Measurements from ENCODE around the gene GPR176.
"Not testable (repeated sequence)": the region's sequence is repeated elsewhere in the genome, so short reads cannot be mapped to it uniquely, and the experiment has no call there.

The GPR176 gene

DNA sequence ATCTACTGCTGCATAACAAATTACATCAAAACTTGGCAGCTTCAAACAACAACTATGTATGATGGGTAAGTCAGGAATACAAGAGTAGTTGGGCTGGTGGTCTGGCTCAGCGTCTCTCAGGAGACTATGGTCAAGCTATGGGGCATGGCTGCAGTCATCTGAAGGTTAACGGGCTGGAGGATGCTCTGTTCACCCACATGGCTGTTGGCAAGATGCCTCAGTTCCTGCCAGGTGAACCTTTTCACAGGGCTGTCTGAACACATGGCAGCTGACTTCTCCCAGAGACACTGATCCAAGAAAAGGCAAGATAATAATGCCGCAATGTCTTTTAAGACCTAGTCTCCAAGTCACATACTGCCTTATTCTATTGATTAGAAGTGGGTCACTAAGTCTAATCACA, 63.7 kb downstream of the GPR176 start:
- no peak for DNase-seq (ENCODE audit: low read depth)

- DNase-seq (ENCODE audit: low read depth), result no peak
Measured at GRCh38 chr15:39855400-39855799, 64.7 kb downstream of the GPR176 start.

DNA sequence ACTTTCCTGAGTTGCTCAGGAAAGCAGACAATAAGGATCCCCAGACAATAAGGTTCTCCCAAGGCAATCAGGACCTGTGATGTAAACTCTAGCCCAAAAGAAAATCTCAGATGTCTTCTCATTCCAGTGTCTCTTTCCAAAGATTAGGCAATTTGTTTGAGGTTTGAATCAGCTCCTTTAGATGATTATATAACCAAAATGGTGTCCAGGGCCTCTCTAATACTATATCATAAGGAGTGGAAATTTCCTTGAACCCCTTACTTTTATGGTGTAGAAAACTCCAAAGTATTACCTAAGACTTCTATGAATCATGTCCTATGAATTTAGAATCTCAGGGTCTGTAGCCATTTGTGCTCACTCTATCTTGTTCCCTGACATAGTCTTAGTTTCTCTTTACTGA, 65.9 kb downstream of the GPR176 start:
- DNase-seq (ENCODE audit: low read depth), result no peak

- peak; percentile 79 for DNase-seq (ENCODE audit: low read depth)
Measured at GRCh38 chr15:39852250-39852649, 67.8 kb downstream of the GPR176 start.

GRCh38 chr15:39851500-39852092, 68.5 kb downstream of the GPR176 start:
- no peak for DNase-seq (ENCODE audit: low read depth)

GRCh38 chr15:39850436-39850835, 69.6 kb downstream of the GPR176 start:
- no peak for DNase-seq (ENCODE audit: low read depth)

DNA sequence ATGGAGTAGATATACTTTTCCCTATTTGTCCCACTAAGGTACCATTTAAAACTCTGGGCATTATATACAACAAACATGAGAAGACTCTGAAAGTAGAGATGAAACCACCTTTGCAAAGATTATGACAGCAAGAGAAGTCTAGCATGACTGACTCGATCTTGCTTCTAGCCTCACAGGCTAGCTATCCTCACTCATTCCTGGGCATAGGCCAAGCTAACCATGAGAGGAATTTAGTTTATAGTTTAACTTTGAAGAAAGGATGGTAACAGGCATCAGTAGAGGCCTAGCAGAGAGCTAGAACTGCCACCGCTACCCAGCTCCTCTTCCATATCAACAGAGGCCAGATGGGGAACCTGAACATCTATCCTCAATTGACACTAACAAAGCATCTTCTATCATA, 74.0 kb downstream of the GPR176 start:
- no peak for DNase-seq (ENCODE audit: low read depth)

GRCh38 chr15:39845582-39845981, 74.5 kb downstream of the GPR176 start:
- no peak for DNase-seq (ENCODE audit: low read depth)

GRCh38 chr15:39843565-39843964, 76.5 kb downstream of the GPR176 start:
- DNase-seq (ENCODE audit: low read depth), result no peak

GRCh38 chr15:39837454-39837853, 82.6 kb downstream of the GPR176 start:
- no peak for DNase-seq (ENCODE audit: low read depth)

DNA sequence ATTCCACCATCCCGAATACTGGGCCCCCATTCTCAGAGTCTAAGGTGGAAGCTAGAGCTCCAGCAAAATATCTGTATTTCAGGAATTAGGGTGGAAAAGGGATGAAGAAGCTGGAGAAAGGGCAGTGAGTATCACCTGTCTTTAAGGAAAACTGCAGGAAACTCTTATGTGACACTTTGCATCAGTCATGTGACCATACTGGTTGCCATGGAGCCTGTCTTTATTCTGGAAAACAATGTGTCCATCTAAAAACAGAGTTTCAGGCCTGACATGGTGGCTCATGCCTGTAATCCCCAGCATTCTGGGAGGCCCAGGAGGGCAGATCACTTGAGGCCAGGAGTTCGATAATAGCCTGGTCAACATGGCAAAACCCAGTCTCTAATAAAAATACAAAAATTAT, 84.5 kb downstream of the GPR176 start:
- DNase-seq (ENCODE audit: low read depth), result no peak

- DNase-seq (ENCODE audit: low read depth), result peak; percentile 52
Measured at GRCh38 chr15:39834256-39834655, 85.8 kb downstream of the GPR176 start.

DNA sequence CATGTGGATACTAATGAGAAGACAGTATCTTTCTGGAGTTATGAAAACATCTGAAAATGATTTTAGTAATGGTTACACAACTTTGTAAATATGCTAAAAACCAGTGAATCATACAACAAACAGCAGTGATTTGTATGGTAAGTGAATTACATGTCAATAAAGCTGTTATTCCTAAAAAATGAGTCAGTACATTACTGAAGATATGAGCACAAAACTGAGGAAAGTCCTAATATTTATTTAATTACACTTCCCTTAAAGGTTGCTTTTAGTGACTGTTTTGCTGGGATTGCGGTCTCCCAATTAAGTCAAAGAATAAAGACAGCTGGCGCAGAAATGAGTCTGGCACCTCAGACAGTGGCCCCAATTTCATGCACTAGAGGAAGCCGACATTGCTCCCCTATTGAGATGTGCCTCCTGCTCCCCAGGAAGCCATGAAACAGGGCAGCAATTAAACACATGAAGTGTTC, 86.5 kb downstream of the GPR176 start:
- peak; percentile 52 for DNase-seq (ENCODE audit: low read depth)

DNA sequence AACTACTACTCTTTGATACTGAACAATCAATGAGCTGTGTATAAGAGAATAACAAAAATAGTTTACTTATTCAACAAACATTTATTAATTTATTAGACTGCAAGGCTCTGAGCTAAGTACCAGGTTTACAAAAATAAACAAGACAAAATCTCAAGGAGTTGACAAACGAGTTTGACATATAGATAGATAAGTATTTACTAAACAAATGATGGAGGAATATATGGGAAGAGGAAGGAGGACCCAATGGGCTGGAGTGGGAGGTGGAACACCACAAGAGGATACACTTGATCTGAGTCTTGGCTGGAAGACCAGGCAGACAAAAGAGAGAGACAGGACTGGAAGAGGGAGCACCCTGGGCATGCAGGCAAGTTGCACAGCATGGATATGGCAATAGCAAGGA, 89.9 kb downstream of the GPR176 start:
- no peak for DNase-seq (ENCODE audit: low read depth)

GRCh38 chr15:39828374-39828931, 91.6 kb downstream of the GPR176 start:
- DNase-seq (ENCODE audit: low read depth), result no peak

- DNase-seq (ENCODE audit: low read depth), result no peak
Measured at GRCh38 chr15:39826975-39827374, 93.1 kb downstream of the GPR176 start.

DNA sequence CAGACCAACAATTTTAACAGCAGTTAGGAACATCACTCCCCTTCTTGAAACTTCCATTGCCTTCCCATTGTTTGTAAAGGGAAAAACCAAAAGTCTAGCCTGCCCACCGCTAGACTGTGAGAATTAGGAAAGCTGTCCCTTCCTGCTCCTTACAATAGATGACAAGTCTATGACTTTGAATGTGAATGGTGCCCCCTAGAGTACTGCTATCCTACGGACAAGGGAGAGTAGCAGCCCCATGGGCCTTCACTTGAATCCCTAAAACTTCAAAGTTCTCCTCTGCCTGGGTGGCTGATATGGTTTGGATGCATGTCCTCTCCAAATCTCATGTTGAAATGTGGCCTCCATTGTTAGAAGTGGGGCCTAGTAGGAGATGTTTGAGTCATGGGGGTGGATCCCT, 96.4 kb downstream of the GPR176 start:
- no peak for DNase-seq (ENCODE audit: low read depth)

GRCh38 chr15:39820050-39820602, 99.9 kb downstream of the GPR176 start:
- no peak for DNase-seq (ENCODE audit: low read depth)

DNA sequence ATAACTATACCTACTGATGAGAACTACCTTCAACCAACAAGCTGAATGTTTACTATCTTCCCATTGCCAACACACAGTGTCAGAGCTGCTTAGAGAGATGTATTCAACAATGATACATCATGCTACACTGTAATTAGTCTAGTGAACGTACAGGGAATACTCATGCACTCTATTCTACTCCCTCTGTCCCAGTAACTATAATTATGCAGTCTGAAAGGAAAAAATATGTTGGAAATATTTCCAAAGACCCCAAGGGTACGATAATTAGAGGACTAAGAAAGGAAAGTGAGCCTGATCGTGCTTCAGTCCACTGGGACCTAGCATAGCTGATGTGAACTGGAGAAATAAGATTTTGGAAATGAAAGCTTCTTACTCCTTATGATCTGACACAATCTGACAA, 100.5 kb downstream of the GPR176 start:
- no peak for DNase-seq (ENCODE audit: low read depth)

DNA sequence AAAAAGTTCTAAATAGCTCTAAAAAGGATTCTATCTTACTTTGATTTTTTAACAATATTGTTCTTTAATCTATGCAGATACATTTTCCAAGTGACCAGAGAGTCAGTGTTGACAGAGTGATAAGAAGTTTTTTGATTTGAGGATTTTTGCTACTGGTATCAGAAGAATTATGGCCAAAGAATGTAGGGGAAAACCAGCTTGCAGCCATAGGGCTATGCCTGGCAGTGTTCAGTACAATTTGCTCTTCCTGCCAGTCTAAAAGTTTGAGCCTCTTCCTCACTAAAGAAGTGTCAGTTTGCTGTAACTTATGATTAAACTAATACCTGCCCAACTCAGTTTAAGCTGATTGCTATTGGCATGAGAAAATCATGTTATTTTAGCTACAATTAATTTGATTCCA, 102.2 kb downstream of the GPR176 start:
- no peak for DNase-seq (ENCODE audit: low read depth)

GRCh38 chr15:39814489-39814888, 105.6 kb downstream of the GPR176 start:
- DNase-seq (ENCODE audit: low read depth), result no peak

DNA sequence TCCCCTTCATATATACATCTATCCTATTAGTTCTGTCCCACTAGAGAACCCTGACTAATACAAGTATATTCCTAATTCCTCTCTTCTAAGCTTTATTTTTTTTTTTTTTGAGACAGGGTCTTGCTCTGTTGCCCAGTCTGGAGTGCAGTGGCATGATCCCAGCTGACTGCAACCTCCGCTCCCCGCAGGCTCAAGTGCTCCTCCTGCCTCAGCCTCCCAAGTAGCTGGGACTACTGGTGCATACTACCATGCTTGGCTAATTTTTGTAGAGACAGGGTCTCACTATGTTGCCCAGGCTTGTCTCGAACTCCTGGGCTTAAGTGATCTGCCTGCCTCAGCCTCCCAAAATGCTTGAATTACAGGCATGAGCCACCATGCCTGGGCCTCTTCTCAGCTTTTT, 107.4 kb downstream of the GPR176 start:
- DNase-seq (ENCODE audit: low read depth), result not testable (repeated sequence)

GRCh38 chr15:39808909-39809308, 111.2 kb downstream of the GPR176 start:
- DNase-seq (ENCODE audit: low read depth), result no peak

DNA sequence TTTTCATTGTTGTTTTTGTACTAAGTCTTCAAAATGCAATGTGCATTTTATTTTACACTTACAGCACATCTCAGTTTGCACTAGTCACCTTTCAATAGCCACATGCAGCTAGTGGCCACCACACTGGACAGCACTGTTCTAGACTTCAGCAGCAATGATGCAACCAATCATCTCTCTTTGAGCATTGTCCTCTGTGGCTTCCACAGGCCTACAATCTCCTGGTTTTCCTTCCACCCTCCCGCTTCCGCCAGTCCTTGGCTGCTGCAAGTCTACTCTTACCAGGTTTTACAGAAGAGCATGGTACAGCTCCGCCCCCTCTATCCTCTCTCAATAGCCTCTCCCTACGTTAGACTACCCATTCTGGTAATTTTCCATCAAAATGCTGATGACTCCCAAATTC, 112.3 kb downstream of the GPR176 start:
- DNase-seq (ENCODE audit: low read depth), result no peak

Measured in stromal cell of bone marrow (primary cell).